Fibroblast of pulmonary artery (primary cell): ENCODE data around the gene SLC19A2.

Source experiments
- DNase-seq: peaks from one replicate; pipeline ENCODE4 v3.0.0-alpha.2; 2010; ENCODE audit warnings: low read depth
- H3K4me3 ChIP-seq: replicated peaks from 2 replicates; pipeline ENCODE4 v1.5.1; 2011; ENCODE audit warnings: low read depth, mild to moderate bottlenecking, control low read depth, low read length, moderate library complexity
- TF ChIP-seq, protein P1 (sequence below): IDR thresholded peaks from 2 replicates; pipeline ENCODE4 v1.5.1; 2011; ENCODE audit warnings: mild to moderate bottlenecking, control low read depth, low read length, inconsistent platforms; ENCODE audit errors: missing control alignments

Gene SLC19A2

DNA sequence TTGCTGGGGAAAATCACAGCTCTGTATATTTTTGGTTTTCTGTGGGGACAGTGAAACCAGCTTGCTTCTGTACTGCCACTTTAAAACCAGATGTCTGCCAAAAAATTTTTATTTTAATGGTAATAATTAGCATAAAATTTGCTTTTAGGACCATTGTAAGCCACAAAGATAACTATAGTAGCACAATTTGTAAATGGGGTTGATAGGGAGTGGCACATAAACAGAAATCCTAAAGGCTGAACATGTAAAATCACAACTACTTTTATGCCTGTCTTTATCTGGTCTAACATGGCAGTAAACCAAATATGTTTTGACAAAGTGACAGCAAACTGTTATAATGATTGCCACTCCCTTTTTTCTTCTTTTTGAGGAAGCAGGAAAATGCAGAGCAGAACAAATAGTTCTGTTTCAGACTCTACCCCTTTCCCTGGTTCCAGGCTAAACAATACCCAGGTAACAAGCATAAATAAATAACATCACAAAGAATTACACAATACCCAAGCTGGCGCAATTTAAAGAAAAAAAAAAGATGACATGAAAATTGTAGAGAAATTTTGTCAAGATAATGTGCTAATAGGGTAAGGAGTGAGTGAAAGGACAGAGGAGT, 34.4 kb downstream of the SLC19A2 start:
- DNase-seq: peak; percentile 17
- TF ChIP-seq, protein P1, sequence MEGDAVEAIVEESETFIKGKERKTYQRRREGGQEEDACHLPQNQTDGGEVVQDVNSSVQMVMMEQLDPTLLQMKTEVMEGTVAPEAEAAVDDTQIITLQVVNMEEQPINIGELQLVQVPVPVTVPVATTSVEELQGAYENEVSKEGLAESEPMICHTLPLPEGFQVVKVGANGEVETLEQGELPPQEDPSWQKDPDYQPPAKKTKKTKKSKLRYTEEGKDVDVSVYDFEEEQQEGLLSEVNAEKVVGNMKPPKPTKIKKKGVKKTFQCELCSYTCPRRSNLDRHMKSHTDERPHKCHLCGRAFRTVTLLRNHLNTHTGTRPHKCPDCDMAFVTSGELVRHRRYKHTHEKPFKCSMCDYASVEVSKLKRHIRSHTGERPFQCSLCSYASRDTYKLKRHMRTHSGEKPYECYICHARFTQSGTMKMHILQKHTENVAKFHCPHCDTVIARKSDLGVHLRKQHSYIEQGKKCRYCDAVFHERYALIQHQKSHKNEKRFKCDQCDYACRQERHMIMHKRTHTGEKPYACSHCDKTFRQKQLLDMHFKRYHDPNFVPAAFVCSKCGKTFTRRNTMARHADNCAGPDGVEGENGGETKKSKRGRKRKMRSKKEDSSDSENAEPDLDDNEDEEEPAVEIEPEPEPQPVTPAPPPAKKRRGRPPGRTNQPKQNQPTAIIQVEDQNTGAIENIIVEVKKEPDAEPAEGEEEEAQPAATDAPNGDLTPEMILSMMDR: no peak
- H3K4me3 ChIP-seq: no peak overlapping the region

DNA sequence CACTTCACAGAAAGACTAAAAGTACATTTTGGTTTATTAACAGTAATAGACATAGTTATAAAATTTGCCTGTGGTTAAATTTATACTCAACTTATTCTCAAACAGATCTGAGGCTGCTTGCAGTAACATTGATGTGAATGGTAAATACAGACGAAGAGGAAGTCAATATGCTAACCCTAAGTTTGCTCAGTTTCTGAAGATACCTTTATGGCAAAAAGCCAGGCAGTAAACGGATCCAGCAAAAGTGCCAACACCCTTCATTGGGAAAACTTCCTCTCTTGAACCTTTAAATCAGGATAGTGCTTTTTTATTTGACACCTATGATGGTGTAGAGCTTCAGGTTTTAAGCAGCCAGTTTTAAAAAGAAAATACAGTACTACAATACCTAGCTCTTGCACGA, 41.8 kb downstream of the SLC19A2 start:
- TF ChIP-seq, protein P1: no peak

DNA sequence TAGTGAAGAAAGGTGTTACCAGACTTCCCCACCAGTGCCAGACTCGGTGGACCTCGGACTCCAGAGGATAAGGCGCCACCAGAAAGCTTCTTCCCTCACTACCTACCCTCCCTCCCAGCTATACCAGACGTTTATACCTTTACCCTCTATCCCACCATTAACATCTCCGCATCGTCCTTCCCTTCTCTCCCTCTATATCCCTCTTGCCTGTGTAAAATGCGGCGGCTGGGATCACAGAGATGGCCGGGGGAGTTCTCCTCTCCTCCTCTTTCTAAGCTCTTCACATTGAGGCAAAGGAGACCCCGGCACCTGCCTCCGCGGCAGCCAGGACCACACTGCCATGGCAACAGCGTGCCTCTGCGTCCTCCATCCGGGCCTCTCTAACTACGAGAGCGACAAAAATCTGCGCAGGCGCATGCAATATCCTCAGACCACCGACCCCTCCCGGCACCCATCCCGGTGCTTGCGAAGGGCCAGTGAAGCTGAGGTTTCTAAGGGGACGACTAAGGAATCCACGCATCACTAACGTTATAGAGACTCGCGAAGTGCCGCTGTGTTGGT, 58.6 kb downstream of the SLC19A2 start, which contains the start of gene CCDC181:
Gene CCDC181 (minus strand): TSS at position 394 of the 561 bp plus-strand sequence. CDS start 2,547 bp downstream, outside the sequence.
- DNase-seq: peak; percentile 64
- TF ChIP-seq, protein P1: no peak
- H3K4me3 ChIP-seq: peak within 1 kb of the TSS; percentile 59

More for the DNA sequence above, 41.8 kb downstream of the SLC19A2 start:
- H3K4me3 ChIP-seq: no peak overlapping the region
- DNase-seq: no peak

DNA sequence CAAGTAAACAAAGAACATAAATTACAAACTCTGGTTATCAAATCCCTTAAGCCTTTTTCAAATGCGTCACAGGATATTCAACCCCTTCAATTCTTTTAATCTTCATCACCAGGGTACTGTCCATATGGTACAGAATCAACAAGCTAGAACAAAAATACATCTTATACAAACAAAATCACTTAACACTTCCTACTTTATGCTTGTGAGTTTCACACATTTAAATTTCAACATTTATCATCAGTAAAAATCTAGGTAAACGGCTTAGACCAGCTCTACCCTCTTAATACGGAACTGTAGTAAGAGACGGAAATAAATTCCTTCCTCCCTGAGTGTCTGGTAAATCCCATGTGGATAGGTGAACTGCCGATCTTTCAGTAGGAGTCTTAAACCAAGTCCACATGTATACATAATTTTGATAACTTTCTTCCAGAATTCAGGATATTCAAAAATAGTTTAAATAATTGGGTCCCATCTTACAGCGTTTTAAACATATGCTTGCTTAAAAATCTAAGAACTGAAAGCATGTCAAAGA, 59.5 kb downstream of the SLC19A2 start:
- no peak overlapping the region for H3K4me3 ChIP-seq
- TF ChIP-seq, protein P1: no peak
- DNase-seq: no peak

DNA sequence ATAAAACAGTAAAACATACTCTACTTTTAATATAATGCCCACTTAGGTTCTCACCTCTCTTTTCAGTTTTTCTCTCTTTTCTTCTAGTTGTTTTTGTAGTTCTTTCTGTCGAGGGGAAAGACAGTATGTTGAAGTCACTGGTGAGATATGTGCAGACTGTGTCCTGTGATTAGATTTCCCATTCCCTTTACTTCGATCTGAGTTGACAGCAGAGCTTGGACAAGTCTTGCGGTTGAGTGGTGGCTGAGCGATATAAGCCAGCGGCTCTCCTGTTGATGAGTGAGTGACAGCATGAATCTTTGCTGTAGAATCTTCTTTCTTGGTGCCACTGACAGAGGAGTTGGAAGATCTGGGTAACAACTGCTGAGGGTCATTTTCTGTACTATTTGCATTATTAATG, 64.4 kb downstream of the SLC19A2 start:
- no peak overlapping the region for H3K4me3 ChIP-seq
- TF ChIP-seq, protein P1: no peak
- no peak for DNase-seq

DNA sequence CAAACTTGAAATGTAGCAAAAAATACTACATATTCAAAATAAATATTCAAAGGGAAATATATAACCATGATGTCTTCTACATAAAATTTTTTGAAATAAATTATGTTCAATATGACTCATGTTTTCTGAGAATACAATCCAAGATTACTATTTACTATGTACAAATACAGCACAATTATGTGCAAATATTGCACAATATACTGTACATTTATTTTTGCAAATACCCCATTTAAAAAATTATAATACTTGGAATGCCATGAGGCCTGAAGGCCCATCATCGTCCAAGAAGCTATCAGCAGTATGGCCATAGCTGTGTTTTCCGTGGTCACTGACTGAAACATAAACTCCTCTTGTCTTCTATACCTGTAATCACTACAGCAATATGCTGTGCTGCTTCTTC, 70.8 kb downstream of the SLC19A2 start:
- no peak overlapping the region for H3K4me3 ChIP-seq
- no peak for DNase-seq
- TF ChIP-seq, protein P1: no peak
